ENCODE results near the gene IL15. TPM values are rescaled to one million over a fixed set of nuclear protein-coding genes. Genes with fewer than 3 reads are reported as not detected.

IL15 gene
- total and polyA plus RNA-seq, 2 of the 4 experiments (the other 2 are of a cell fraction), result 5.0 to 5.2 TPM

GRCh38 chr4:141731481-141731880, 95.1 kb downstream of the IL15 start:
- Histone ChIP-seq H2BK20ac (ENCODE audit: low read depth, low read length) (0 out of 2 replicates have a peak overlapping the region, but pooled peaks have one; percentile 44), H3K27me3 (ENCODE audit: control insufficient read depth, insufficient read depth, low read length) (no peaks in the 10 kb centered on the region), H2AFZ (replicated peaks; ENCODE audit: low read length, poor library complexity) (no peak overlapping the region), H3K9me1 (ENCODE audit: insufficient read depth, low read length) (peaks cover 2% of the 10 kb centered on the region; the same call in 1 of the 2 replicates), H3K79me1 (ENCODE audit: low read depth in 1 of 2, low read length in 2 of 2) (no peaks in the 10 kb centered on the region; a peak in 1 of 4 replicates), H3K9me3 (ENCODE audit: control insufficient read depth, insufficient read depth, low read length) (no peaks in the 10 kb centered on the region), H3K14ac (replicated peaks; ENCODE audit: low read depth, low read length) (0 out of 2 replicates have a peak overlapping the region, but pooled peaks have one; percentile 60), H3K4me1 (ENCODE audit: control insufficient read depth, insufficient read depth, low read length) (peaks cover 2% of the 10 kb centered on the region; the same call in 1 of the 2 replicates), H3K56ac (ENCODE audit: extremely low read depth, insufficient read depth, low read length) (no peak overlapping the region), H4K5ac (ENCODE audit: low read depth, low read length) (no peak overlapping the region), H3K4ac (ENCODE audit: low read depth, low read length) (peak overlapping the region; percentile 56), H2BK15ac (ENCODE audit: low read depth, low read length) (no peak overlapping the region), H3K4me3 (ENCODE audit: insufficient read depth, low read depth, low read length) (no peak overlapping the region), H3K27ac (ENCODE audit: insufficient read depth, low read length) (no peak overlapping the region), H3K4me2 (ENCODE audit: low read depth, low read length) (no peak overlapping the region), H4K91ac (ENCODE audit: insufficient read depth, low read depth, low read length) (no peak overlapping the region), H4K20me1 (ENCODE audit: insufficient read depth, low read length) (no peaks in the 10 kb centered on the region), H2BK120ac (ENCODE audit: low read depth, low read length) (no peak overlapping the region), H3K36me3 (ENCODE audit: control insufficient read depth, insufficient read depth, low read length) (peaks cover 2% of the 10 kb centered on the region; the same call in 1 of the 2 replicates), H3K23ac (ENCODE audit: low read depth, low read length) (peak overlapping the region; percentile 52; the same call in 1 of the 2 replicates), H2AK5ac (ENCODE audit: low read depth, low read length) (no peak overlapping the region), H3K18ac (ENCODE audit: low read depth, low read length) (peak overlapping the region; percentile 18; the same call in 1 of the 2 replicates), H4K8ac (ENCODE audit: low read depth in 2 of 2, low read length in 2 of 2) (no peak overlapping the region), H3K9ac (ENCODE audit: low read depth, low read length) (no peak overlapping the region), H2BK5ac (ENCODE audit: low read depth, low read length, poor library complexity, severe bottlenecking) (peak overlapping the region; percentile 57), H2AK9ac (replicated peaks; ENCODE audit: low read depth, low read length, poor library complexity) (no peak overlapping the region)
- ATAC-seq (ENCODE audit: low read depth) (no peak), DNase-seq (peak; percentile 41)
- intact Hi-C loops (cut with micrococcal nuclease), result no loop called here
- in situ Hi-C loops (cut with MboI; ENCODE audit: low sequenced_read_pairs), result no loop called here
- ChIA-PET POLR2A (ENCODE audit: unreplicated experiment) (no interaction called here), CTCF (no interaction called here)
- TF ChIP-seq CEBPB (IDR thresholded peaks at IDR 0.05; ENCODE audit: low read depth, low read length), result no peak
- no peak for TF ChIP-seq RAD21 (IDR thresholded peaks at IDR 0.05; ENCODE audit: low read length)
- dilution Hi-C loops (cut with HindIII; ENCODE audit: low sequenced_read_pairs, unreplicated experiment), result no loop called here
- no TSS peak for BruUV-seq (replicated peaks)
- whole genome bisulfite sequencing, 2 experiments (ENCODE audit: extremely low coverage in 2 of 2, insufficient read length in 1 of 2), result 80% methylated on average over 1 of the region's 4 CpGs; no CpG with 5 or more reads in 1 of the 2 experiments

All from IMR-90 (cell line).